ENCODE data around the gene JPH2. TPM values are rescaled to one million over a fixed set of nuclear protein-coding genes. Genes with fewer than 3 reads are reported as not detected.

Gene JPH2
- total RNA-seq, 2 experiments from 2014 or later: 0.07 TPM

GRCh38 chr20:44084439-44084838 lies 102.5 kb downstream of the JPH2 start:
- POLR2A ChIA-PET: no interaction called here
- DNase-seq: no peak

GRCh38 chr20:44083220-44083933 lies 103.6 kb downstream of the JPH2 start:
- intact Hi-C loops (cut with DNase I, micrococcal nuclease): loop anchor here in 1 of 2 experiments (5.0 kb wide), 2 partner anchors 101 to 166 kb away; no protein-coding TSS in a partner anchor
- no peak for DNase-seq
- H3K9me3 Mint-ChIP-seq (ENCODE audit: low read depth): no peaks in the 10 kb centered on the region

More at GRCh38 chr20:44084439-44084838, 102.5 kb downstream of the JPH2 start:
- Mint-ChIP-seq H3K9me3 (ENCODE audit: low read depth) (no peaks in the 10 kb centered on the region), H3K4me3 (no peak overlapping the region), H3K36me3 (ENCODE audit: low read depth) (no peaks in the 10 kb centered on the region), H3K27me3 (no peaks in the 10 kb centered on the region), H3K27ac (no peak overlapping the region), H3K4me1 (peaks cover 9% of the 10 kb centered on the region)
- CTCF ChIA-PET: interaction anchor here (0.6 to 4.6 kb wide), 5 partner anchors 24 to 635 kb away, joined by 3 to 26 read pairs (median 3); no protein-coding TSS in a partner anchor
- ATAC-seq: no peak
- intact Hi-C loops (cut with DNase I, micrococcal nuclease): loop anchor here in 1 of 2 experiments (5.0 kb wide), 2 partner anchors 102 to 167 kb away; no protein-coding TSS in a partner anchor

GRCh38 chr20:44081888-44082287 lies 105.1 kb downstream of the JPH2 start:
- Mint-ChIP-seq H3K9me3 (ENCODE audit: low read depth) (no peaks in the 10 kb centered on the region), H3K27me3 (no peaks in the 10 kb centered on the region), H3K4me3 (no peak overlapping the region), H3K36me3 (ENCODE audit: low read depth) (no peaks in the 10 kb centered on the region), H3K4me1 (peaks cover 16% of the 10 kb centered on the region), H3K27ac (no peak overlapping the region)
- CTCF ChIA-PET: interaction anchor here (0.6 to 4.6 kb wide), 8 partner anchors 171 to 1473 kb away, joined by 3 to 26 read pairs (median 3); no protein-coding TSS in a partner anchor
- no peak for ATAC-seq
- DNase-seq: no peak
- intact Hi-C loops (cut with DNase I, micrococcal nuclease): loop anchor here (1.0 to 5.0 kb wide), 7 partner anchors 99 to 545 kb away; no protein-coding TSS in a partner anchor
- POLR2A ChIA-PET: no interaction called here

More at GRCh38 chr20:44083220-44083933, 103.6 kb downstream of the JPH2 start:
- Mint-ChIP-seq H3K27me3 (no peaks in the 10 kb centered on the region), H3K4me3 (no peak overlapping the region), H3K36me3 (ENCODE audit: low read depth) (no peaks in the 10 kb centered on the region), H3K4me1 (peaks cover 13% of the 10 kb centered on the region), H3K27ac (no peak overlapping the region)
- POLR2A ChIA-PET: interaction anchor here (0.6 kb wide), 1 partner anchor 1661 kb away, joined by 5 read pairs; no protein-coding TSS in a partner anchor
- no peak for ATAC-seq
- CTCF ChIA-PET: interaction anchor here (0.5 to 4.6 kb wide), 10 partner anchors 14 to 627 kb away, joined by 3 to 26 read pairs (median 3); no protein-coding TSS in a partner anchor

- Mint-ChIP-seq H3K4me3 (no peak overlapping the region), H3K36me3 (ENCODE audit: low read depth) (no peaks in the 10 kb centered on the region), H3K9me3 (ENCODE audit: low read depth) (no peaks in the 10 kb centered on the region), H3K27ac (no peak overlapping the region), H3K4me1 (peaks cover 16% of the 10 kb centered on the region), H3K27me3 (no peaks in the 10 kb centered on the region)
- DNase-seq: no peak
- ChIA-PET POLR2A (no interaction called here), CTCF (interaction anchor here (0.6 to 4.6 kb wide), 8 partner anchors 171 to 1474 kb away, joined by 3 to 26 read pairs (median 3); no protein-coding TSS in a partner anchor)
- intact Hi-C loops (cut with DNase I, micrococcal nuclease): loop anchor here (1.0 to 5.0 kb wide), 7 partner anchors 99 to 545 kb away; no protein-coding TSS in a partner anchor
- no peak for ATAC-seq
Observed at GRCh38 chr20:44081476-44081875, 105.5 kb downstream of the JPH2 start.

GRCh38 chr20:44080646-44081267 lies 106.2 kb downstream of the JPH2 start:
- DNase-seq (peak; percentile 84), ATAC-seq (peak; percentile 96)
- H3K27me3 Mint-ChIP-seq: no peaks in the 10 kb centered on the region
- H3K9me3 Mint-ChIP-seq (ENCODE audit: low read depth): no peaks in the 10 kb centered on the region
- POLR2A ChIA-PET: no interaction called here
- H3K36me3 Mint-ChIP-seq (ENCODE audit: low read depth): no peaks in the 10 kb centered on the region
- peaks cover 16% of the 10 kb centered on the region for H3K4me1 Mint-ChIP-seq
- H3K27ac Mint-ChIP-seq: no peak overlapping the region
- intact Hi-C loops (cut with DNase I, micrococcal nuclease): loop anchor here (1.0 to 5.0 kb wide), 10 partner anchors 24 to 631 kb away; no protein-coding TSS in a partner anchor
- H3K4me3 Mint-ChIP-seq: peak overlapping the region; percentile 3
- CTCF ChIA-PET: interaction anchor here (0.6 to 4.0 kb wide), 12 partner anchors 11 to 544 kb away, joined by 3 to 34 read pairs (median 4); no protein-coding TSS in a partner anchor

GRCh38 chr20:44080064-44080463 lies 106.9 kb downstream of the JPH2 start:
- intact Hi-C loops (cut with DNase I, micrococcal nuclease): loop anchor here (1.0 to 5.0 kb wide), 9 partner anchors 24 to 631 kb away; no protein-coding TSS in a partner anchor
- Mint-ChIP-seq H3K27me3 (no peaks in the 10 kb centered on the region), H3K27ac (no peak overlapping the region), H3K9me3 (ENCODE audit: low read depth) (no peaks in the 10 kb centered on the region), H3K4me1 (peaks cover 22% of the 10 kb centered on the region), H3K36me3 (ENCODE audit: low read depth) (no peaks in the 10 kb centered on the region), H3K4me3 (no peak overlapping the region)
- POLR2A ChIA-PET: no interaction called here
- ATAC-seq: no peak
- CTCF ChIA-PET: interaction anchor here (0.5 to 4.0 kb wide), 15 partner anchors 11 to 544 kb away, joined by 3 to 34 read pairs (median 4); no protein-coding TSS in a partner anchor
- DNase-seq: no peak

- no peak overlapping the region for H3K4me3 Mint-ChIP-seq
- no peak overlapping the region for H3K27ac Mint-ChIP-seq
- ChIA-PET POLR2A (no interaction called here), CTCF (interaction anchor here (0.5 to 4.0 kb wide), 8 partner anchors 10 to 543 kb away, joined by 3 to 34 read pairs (median 6); no protein-coding TSS in a partner anchor)
- intact Hi-C loops (cut with DNase I, micrococcal nuclease): no loop called here
- no peak for DNase-seq
- H3K27me3 Mint-ChIP-seq: no peaks in the 10 kb centered on the region
- no peaks in the 10 kb centered on the region for H3K36me3 Mint-ChIP-seq (ENCODE audit: low read depth)
- H3K4me1 Mint-ChIP-seq: peaks cover 30% of the 10 kb centered on the region
- ATAC-seq: no peak
- H3K9me3 Mint-ChIP-seq (ENCODE audit: low read depth): no peaks in the 10 kb centered on the region
Observed at GRCh38 chr20:44079291-44079690, 107.7 kb downstream of the JPH2 start.

- ATAC-seq (no peak), DNase-seq (no peak)
- ChIA-PET CTCF (interaction anchor here (0.5 kb wide), 1 partner anchor 326 kb away, joined by 4 read pairs; no protein-coding TSS in a partner anchor), POLR2A (no interaction called here)
- no peak overlapping the region for H3K27ac Mint-ChIP-seq
- H3K36me3 Mint-ChIP-seq (ENCODE audit: low read depth): no peaks in the 10 kb centered on the region
- no peak overlapping the region for H3K4me3 Mint-ChIP-seq
- intact Hi-C loops (cut with DNase I, micrococcal nuclease): no loop called here
- H3K27me3 Mint-ChIP-seq: no peaks in the 10 kb centered on the region
- H3K4me1 Mint-ChIP-seq: peaks cover 60% of the 10 kb centered on the region
- no peaks in the 10 kb centered on the region for H3K9me3 Mint-ChIP-seq (ENCODE audit: low read depth)
Observed at GRCh38 chr20:44075950-44076232, 111.1 kb downstream of the JPH2 start.

- POLR2A ChIA-PET: no interaction called here
- Mint-ChIP-seq H3K27ac (no peak overlapping the region), H3K4me3 (no peak overlapping the region), H3K9me3 (ENCODE audit: low read depth) (no peaks in the 10 kb centered on the region), H3K27me3 (no peaks in the 10 kb centered on the region), H3K36me3 (ENCODE audit: low read depth) (no peaks in the 10 kb centered on the region), H3K4me1 (peaks cover 60% of the 10 kb centered on the region)
- CTCF ChIA-PET: interaction anchor here (1.2 kb wide), 1 partner anchor 47 kb away, joined by 3 read pairs; no protein-coding TSS in a partner anchor
- no peak for ATAC-seq
- intact Hi-C loops (cut with DNase I, micrococcal nuclease): no loop called here
- DNase-seq: no peak
Observed at GRCh38 chr20:44075191-44075949, 111.6 kb downstream of the JPH2 start.

GRCh38 chr20:44074252-44075151 lies 112.5 kb downstream of the JPH2 start:
- no peaks in the 10 kb centered on the region for H3K9me3 Mint-ChIP-seq (ENCODE audit: low read depth)
- no peak overlapping the region for H3K4me3 Mint-ChIP-seq
- H3K4me1 Mint-ChIP-seq: peaks cover 65% of the 10 kb centered on the region
- intact Hi-C loops (cut with DNase I, micrococcal nuclease): no loop called here
- H3K27ac Mint-ChIP-seq: no peak overlapping the region
- no peaks in the 10 kb centered on the region for H3K36me3 Mint-ChIP-seq (ENCODE audit: low read depth)
- ATAC-seq (peak; percentile 34), DNase-seq (peak; percentile 38)
- POLR2A ChIA-PET: interaction anchor here (1.2 kb wide), 1 partner anchor 323 kb away, joined by 3 read pairs; no protein-coding TSS in a partner anchor
- H3K27me3 Mint-ChIP-seq: no peaks in the 10 kb centered on the region
- CTCF ChIA-PET: interaction anchor here (0.6 to 1.2 kb wide), 2 partner anchors 46 to 343 kb away, joined by 3 read pairs; no protein-coding TSS in a partner anchor
